ENCODE data around the gene NRDE2.
"Not testable (repeated sequence)": the region's sequence is repeated elsewhere in the genome, so short reads cannot be mapped to it uniquely, and the experiment has no call there.

Gene NRDE2

DNA sequence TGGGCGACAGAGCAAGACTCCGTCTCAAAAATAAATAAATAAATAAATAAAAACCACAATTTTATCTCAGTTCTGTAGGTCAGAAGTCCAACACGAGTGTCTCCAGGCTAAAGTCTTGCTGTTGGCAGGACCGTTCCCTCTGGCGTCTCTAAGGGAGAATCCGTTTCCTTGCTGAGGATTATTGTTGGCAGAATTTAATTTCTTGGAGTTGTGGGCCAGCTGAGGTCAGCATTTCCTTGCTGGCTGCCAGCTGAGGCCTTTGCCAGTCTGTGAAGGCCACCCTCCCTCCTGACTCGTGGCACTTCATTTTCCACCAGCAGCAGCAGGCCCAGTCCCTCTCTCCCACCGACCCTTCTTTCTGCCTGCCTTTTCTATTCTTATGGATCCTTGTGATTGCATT lies 58.2 kb downstream of the NRDE2 start:
- no peak for FAIRE-seq

- FAIRE-seq: no peak
Measured at GRCh38 chr14:90272523-90272922, 59.2 kb downstream of the NRDE2 start.

DNA sequence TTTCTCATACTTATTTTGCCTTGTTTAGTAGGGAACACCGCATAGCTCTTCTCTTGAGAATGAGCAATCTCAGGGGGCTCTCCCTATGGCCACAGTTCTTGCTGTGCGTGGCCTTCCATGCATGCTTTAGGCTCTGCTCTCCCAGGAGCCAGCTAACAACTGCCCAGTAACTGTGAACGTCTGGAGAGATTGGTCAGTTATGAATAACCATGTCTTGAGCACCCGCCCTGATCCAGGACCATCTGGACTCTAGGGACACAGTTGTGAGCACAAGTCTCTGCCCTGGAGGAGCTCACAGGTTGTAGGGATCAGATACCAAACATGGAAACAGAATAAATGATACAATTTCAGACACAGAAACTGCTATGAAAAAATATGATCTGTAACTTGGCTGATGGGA lies 63.3 kb downstream of the NRDE2 start:
- no peak for FAIRE-seq

- FAIRE-seq: no peak
Measured at GRCh38 chr14:90266441-90267154, 65.1 kb downstream of the NRDE2 start.

- no peak for FAIRE-seq
Measured at GRCh38 chr14:90263748-90264449, 67.8 kb downstream of the NRDE2 start.

DNA sequence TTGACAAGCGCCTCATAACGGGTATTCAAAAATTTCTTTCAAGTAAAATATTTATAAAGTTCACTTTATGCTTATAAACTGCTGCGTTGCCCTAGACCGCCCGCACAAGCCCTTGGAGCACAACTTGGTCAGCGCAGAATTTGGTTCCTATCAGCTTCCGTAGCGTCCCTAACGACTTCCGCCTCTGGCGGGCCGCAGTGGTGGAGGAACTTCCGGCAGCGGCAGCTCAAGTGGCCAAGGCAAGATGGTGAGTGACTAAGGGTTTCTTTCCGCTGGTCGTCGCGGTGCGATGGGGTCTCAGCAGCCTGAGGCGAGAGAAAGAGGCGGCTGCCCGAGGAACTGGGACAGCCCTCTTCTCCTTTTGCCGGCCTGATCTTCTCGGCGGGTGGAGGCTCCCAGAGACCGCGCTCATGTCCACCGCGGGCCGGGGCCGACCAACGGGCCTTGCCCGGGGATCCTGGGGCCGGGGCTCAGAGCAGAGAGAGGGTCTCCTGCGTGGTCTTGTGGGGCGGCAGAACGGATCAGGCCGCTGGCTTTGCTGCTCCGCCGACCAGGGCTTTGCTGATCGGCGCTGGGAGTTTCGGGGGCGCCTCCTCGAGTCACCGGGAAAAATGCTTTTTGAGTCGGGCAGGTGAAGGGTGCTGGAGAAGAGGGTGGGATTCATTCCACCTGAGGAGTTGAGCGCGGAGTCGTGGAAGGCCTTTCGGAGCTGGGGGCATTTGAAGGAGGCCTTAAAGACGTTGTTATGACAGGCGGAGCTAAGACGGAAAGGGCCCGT lies 75.2 kb downstream of the NRDE2 start, which contains the start of gene PSMC1:
Gene PSMC1 (plus strand): TSS at position 200 of the 778 bp plus-strand sequence. CDS start 45 bp downstream, at position 245.
- peak; percentile 77 for FAIRE-seq

DNA sequence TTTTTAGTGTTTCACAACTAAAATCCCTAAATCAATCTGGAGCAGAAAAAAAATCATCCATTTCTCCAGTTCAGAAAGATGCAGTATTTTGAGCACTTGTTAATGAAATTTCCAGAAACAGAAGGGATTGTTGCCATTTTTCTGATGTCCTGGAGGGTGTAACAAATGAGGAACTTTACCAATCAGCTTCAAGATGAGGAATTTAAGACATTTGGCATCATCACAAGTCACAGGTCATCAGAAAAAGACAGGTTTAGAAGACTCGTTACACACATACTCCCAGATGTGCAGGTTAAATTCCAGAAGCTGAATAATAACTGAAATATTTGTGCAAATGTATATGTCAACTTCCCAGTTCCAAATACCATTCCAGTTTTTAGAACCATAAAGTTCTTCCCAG lies 75.9 kb downstream of the NRDE2 start:
- FAIRE-seq: no peak

- FAIRE-seq: no peak
Measured at GRCh38 chr14:90253826-90254225, 77.9 kb downstream of the NRDE2 start.

DNA sequence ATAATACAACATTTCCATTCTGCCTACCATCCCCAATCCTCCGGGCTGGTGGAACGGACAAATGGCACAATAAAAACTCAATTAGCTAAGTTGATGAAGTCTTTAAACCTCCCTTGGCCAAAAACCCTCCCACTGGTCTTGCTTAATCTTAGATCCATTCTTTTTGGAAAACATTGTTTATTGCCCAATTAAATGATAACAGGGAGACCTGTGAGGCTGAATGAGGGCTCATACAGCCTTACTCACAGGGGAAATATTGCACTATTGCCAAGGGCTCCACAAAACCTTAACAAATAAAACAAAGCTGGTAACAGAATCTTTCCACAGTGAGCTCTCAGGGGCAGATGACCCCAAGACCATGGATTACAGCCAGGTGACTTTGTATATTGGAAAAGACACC lies 83.1 kb downstream of the NRDE2 start:
- no peak for FAIRE-seq

GRCh38 chr14:90247441-90247840 lies 84.3 kb downstream of the NRDE2 start:
- not testable (repeated sequence) for FAIRE-seq

DNA sequence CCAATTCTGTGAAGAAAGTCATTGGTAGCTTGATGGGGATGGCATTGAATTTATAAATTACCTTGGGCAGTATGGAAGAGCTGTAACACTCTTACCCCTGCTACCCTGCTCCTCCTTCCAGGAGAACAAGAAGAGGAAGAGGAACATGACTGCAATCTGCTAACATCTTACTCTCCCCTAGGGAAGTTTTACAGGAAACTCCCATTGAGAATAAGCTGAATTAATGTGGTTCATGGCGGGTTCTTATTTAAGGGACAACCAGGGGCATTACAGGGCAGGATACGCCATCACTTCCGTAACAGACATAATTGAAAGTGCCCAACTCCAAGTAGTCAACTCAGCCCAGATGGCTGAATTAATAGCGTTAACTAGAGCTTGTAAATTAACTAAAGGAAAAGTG lies 84.8 kb downstream of the NRDE2 start:
- FAIRE-seq: no peak

- FAIRE-seq: no peak
Measured at GRCh38 chr14:90242444-90242843, 89.3 kb downstream of the NRDE2 start.

GRCh38 chr14:90239139-90239538 lies 92.6 kb downstream of the NRDE2 start:
- no peak for FAIRE-seq

- no peak for FAIRE-seq
Measured at GRCh38 chr14:90235179-90235976, 96.4 kb downstream of the NRDE2 start.

DNA sequence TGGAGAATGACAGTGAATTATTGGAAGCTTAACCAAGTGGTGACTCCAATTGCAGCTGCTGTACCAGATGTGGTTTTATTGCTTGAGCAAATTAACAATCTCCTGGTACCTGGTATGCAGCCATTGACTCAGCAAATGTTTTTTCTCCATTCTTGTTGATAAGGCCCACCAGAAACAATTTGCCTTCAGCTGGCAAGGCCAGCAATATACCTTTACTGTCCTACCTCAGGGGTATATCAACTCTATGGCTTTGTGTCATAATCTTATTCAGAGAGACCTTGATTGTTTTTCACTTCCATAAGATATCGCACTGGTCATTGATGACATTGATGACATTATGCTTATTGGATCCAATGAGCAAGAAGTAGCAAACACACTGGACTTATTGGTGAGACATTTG lies 101.8 kb downstream of the NRDE2 start:
- not testable (repeated sequence) for FAIRE-seq

- no peak for FAIRE-seq
Measured at GRCh38 chr14:90228478-90228877, 103.3 kb downstream of the NRDE2 start.
